Cardiac septum (tissue), 1 donor: ENCODE measurements around the gene INPP5A. TPM values are rescaled to one million over a fixed set of nuclear protein-coding genes. Genes with fewer than 3 reads are reported as not detected.

Source experiments
- DNase-seq: peaks from one replicate; pipeline ENCODE4 v3.0.0-alpha.2; 2020; ENCODE audit warnings: low spot score
- intact Hi-C: fragments of 100-400 bp; cut with DNase I; formaldehyde crosslinking; loops from one replicate; pipeline ENCODE4 v1.14.0; 2022
- total RNA-seq: library from RNA; stranded (reverse); fragmentation: NEBNext Ultra II Directional; extraction: Animal tissue kit (Norgen Biotek cat#: 25700); gene quantifications from one replicate; pipeline ENCODE4 v1.2.1, GENCODE V29; 2021
- donor health status: DM: no; HTN: no; CAD: no.

Gene INPP5A
- total RNA-seq, 1 donor from 2014 or later, result 121 TPM

DNA sequence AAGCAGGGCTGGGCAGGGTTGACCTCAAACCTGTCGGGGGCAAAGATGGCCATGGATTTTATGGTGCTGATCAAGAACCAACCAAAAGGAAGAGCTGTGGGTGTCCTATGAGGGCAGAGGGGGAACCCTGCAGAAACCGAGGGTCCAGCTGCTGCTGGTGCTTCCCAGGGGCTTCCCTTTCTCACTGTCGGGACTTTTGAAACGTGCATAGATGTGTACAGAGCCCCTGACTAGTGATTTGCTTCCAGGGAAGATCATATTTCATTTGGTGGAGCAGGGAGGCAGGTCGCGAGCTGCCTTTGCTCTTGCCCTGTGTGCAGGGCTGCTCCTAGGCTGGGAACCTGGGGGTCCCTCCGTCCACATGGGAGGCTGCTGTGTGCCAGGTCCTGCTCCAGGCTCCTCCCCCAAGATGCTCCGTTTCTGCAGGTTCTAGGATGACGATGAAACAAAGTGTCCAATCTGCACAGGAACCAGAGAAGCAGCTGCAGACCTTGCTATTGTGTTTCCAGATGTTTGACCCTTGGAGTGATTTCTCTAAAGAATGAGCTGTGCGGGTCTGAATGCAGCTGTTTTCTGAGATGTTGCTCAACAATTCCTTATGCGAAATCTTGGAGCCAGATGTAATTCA is 9.4 kb upstream of the INPP5A start:
- intact Hi-C loops, result no loop called here
- DNase-seq, result peak; percentile 44

DNA sequence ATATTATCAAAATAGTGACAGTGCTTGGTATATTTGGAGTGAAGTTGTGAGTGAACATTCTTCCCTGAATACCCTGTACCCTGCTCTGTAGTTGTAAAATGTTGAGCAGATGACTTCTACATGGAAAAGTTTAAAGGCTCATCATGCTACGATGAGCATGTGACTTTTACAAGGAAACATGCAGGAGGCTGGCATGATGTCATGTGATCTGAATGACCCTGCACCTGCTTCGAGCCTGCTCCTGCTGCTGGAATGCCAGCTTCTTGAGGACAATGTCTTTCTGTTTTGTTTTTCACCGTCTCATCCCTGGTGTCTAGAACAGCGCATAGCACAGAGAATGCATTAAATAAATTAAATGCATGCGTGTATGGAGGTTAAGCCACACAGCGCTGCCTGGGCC is 5.4 kb upstream of the INPP5A start:
- intact Hi-C loops, result no loop called here
- DNase-seq, result peak; percentile 26

DNA sequence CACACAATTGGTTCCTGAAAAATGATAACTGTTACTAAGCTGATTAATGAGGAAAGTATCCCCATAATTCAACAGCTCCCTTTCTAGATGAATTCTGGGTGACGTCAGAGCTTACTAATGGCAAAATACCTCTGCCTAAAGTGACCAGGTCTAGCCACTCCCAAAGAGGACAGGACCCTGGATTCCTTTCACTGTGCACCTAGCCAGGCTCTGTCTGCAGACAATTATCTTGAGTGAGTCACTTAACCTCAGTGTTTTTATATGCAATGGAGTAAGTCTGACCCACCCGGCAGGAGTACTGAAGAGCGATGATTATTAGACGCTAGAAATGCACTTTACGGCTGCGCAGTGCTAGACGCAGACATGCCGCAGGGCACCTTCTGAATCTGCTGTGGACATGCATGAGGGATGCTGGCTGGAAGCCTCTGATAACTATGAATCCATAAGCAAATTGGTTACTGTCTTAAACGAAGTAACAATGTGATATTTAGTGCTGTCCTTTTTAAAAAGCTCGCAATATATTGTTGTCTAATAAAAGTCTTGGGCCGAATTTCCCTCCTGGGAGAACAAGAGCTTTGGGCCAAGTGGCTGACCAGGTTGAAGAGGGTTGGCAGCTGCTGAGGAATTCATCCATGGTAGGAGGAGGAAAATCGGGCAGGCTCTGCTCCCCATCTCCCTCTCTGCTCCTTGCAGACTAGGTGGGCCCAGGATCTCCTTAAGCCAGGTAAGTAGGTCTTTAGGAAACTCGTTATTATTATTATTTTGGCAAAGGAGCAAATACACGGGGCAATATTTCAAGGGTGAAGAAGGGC is 4.6 kb upstream of the INPP5A start:
- DNase-seq, result peak; percentile 31
- intact Hi-C loops, result no loop called here

DNA sequence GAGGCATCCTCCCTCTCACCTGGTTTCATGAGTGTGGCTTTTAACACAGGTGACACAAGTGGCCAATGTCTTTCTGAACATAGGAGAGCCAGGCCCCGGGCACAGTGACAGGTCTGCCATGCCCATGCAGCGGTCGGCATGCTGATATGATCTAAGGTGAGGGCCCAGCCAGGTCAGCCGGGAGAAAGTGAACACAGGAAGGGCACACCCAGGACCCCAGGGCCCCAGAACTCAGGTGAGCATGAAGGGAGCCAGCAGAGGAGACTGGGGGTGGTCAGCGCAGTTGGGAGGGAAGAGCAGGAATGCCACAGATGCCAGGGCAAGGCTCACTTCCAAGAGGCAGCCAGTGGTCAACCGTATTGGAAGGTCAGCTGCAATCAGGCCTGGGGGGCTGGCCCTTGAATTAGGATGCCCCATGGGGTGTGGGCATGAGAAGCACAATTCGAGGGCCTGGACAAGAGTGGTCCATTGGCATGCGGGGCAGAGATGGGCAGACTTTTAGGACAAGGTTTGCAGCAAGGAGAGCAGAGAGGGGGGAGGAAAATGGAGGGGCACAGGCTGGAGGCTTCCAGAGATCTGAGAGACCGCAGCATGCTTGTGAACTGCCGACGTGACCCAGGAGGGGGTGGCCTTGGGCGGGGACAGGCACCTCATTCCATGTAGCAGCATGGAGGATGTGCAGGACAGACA is 3.9 kb upstream of the INPP5A start:
- intact Hi-C loops, result no loop called here
- peak; percentile 57 for DNase-seq

DNA sequence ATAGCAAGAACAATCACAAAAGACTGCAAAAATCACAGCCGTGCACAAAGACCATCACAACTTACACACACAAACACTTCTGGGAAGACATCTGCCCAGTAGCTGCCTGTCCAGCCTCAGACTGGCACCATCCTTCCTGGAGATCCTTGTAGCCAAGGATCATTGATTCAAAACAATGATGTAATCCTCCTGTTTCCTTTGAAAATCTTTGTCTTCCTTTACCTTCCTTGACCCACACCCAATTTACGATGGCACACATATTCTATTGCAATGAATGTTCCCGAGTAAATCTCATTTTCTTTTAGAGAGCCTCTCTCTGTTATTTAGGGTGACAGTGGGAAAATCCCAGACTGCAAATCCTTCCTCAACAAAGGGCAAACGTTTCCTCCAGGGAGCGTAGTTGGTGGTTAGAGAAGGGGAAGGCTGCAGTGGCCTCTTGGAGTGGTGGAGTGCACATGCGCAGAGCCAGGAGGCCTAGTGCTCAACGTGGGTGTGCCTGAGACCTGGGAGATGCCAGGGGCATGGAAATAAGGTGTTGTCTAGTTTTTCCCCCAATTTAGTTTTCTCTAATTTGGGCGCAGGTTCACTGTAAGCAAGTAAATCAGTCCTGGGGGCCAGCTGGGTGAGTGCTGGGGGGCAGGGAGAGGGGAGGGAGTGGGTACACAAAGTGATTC is 3.1 kb upstream of the INPP5A start:
- intact Hi-C loops, result loop anchor here (5.0 kb wide), 2 partner anchors 43 to 72 kb away; no protein-coding TSS in a partner anchor
- peak; percentile 17 for DNase-seq

DNA sequence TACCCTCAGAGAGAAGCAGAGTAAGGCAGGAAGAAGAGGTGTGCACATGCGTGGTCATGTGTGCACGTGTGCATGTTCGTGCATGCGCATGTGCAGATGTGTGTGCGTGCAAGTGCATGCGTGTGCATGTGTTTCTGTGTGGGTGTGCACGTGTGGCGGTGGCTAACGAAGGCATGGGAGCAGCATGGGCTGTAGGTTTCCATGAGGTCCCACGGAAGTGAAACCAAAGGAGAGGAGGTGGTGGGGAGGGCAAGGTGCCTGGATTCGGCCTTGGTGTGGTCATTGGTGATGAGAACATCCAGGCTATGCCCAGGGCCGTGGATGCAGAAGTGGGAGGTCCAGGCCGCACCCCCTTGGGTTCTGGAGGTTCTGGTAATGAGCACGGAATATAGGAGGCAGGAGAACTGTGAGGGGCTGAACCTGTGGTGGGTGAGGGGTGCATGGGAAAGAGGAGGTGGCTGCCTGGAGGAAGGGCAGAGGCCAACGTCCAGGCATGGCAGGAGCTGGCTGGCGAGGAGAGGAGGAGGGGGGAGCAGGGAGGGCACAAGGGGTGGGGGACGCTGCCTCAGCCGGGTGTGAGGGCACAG is 2.4 kb upstream of the INPP5A start:
- peak; percentile 63 for DNase-seq
- intact Hi-C loops, result loop anchor here (5.0 kb wide), 2 partner anchors 42 to 73 kb away; no protein-coding TSS in a partner anchor

DNA sequence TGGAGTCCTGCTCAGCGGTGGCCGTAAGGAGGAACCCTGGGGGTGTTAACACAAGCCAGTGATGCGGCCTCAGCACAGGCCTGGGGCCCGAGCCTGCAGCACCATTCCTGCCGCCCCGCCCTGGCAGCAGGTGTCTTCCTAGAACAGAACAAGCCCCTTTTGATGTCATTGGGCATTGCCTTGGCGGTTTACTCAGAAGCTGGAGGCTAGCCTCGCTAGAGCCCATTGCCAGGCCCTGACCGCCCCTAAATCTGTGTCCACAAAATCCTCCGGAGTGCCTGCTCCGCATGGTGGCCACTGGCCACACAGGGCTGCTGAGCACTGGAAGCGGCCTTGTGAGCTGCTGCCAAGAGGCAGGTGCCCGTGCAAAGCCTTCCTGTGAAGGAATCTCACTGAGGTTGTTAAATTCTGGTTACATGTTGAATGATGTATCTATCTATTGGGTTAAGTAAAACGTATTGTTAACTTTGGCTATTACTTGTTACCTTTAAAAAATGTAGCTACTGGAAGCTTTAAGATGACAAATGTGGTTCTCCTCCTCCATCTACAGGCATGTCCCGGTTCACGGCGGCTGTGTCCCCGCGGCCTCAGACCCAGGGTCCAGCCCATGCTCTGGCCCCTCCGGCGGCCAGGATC is 1.2 kb upstream of the INPP5A start:
- DNase-seq, result peak; percentile 74
- intact Hi-C loops, result loop anchor here (5.0 kb wide), 2 partner anchors 41 to 74 kb away; no protein-coding TSS in a partner anchor

DNA sequence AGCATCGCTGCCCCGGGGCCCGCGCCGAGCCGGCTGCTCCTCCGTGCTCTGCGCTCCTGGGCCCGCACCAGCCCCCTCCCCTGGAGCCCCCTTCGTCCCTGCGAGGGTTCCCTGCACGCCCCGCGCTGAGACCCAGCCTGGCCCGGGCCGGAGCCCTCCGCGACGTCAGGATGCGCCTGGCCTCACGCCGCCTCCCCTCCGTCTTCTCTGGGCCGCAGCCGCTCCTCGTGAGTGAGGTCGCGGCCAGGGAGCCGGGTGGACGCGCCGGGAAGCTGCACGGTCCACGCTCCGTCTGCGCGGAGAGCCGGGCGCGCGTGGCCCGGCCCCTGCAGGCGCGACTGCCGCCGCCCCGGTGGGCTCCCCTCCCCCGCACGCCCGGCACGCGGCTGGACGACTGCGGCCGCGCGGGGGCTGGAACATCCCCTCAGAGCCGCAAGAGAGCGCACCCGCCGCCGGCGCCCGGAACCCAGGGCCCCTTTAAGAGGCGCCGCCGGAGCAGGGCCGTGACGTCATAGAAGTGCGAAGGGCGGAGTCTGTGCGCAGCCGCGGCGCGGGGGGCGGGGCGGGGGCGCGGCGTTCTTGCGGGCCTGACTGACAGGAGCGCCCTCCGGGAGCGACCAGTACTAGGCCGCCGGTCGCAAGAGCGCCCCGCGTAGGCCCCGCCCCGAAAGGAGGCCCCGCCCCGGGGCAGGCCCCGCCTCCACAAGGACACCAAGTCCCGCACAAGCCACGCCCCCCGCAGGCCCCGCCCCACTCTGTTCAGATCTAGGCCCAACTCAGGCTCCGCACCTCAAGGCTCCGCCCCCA is 507 bp upstream of the INPP5A start:
- intact Hi-C loops, result loop anchor here (1.0 to 5.0 kb wide), 4 partner anchors 20 to 94 kb away; no protein-coding TSS in a partner anchor
- peak; percentile 100 for DNase-seq

DNA sequence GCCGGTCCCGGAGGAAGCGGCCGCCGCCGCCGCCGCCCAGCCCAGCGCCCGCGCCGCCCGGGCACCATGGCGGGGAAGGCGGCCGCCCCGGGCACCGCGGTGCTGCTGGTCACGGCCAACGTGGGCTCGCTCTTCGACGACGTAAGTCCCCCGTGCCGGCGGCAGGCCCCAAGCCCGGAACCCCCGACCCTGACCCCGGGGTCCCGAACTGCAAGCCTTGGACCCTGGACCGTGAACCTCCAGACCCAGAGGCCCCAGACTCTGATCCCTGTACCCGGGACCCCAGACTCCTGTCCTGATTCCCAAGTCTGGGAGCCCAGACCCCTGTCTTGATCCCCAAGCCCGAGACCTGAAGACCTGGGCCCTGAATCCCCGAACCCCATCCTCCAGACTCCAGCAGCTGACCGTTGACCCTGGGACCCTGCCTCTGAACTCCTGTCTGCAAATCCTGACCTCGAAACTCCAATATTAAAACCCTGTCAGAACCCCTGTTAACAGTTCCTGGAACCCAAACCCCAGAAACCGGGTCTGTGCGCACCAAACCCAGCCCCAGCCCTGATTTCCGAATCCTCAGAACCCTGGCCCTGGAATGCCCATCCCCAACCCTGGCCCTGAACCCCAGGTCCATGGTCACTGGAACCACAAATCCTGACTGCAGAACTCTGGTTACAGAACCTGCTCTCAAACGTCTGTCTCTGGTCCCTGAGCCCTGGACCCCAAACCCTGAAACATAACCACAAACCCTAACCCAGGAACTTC is 623 bp downstream of the INPP5A start:
- DNase-seq, result peak; percentile 71
- intact Hi-C loops, result loop anchor here (5.0 kb wide), 2 partner anchors 39 to 76 kb away; no protein-coding TSS in a partner anchor

DNA sequence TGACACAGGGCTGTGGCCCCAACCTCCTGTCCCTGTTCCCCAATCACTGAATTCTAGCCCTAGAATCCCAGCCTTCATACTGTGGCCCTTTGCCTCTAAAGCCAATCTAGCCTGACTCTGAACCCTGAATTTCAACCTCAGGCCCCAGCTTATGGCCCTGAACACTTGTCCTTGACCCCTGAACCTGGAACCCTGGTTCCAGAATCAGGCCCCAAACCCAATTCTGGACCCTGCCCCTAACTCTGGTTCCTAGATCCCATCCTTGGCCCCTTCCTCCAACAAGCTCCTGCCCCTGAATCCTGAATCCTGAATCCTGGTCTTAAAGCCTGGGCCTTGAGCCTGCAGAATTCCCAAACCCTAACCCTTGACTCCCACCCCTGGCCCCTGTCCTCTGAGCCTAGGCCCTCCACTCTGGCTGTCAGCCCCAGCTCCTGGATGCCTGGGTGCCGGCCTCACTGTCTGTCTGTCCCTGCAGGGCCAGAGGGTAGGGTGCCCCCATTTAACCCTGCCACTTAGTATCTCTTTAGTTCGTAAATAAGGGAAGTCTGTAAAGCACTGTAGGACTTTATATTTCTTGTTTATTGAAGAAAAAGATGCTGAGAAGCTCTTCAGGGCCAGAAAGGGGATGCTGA is 1.3 kb downstream of the INPP5A start:
- intact Hi-C loops, result loop anchor here (5.0 kb wide), 2 partner anchors 38 to 77 kb away; no protein-coding TSS in a partner anchor
- no peak for DNase-seq

DNA sequence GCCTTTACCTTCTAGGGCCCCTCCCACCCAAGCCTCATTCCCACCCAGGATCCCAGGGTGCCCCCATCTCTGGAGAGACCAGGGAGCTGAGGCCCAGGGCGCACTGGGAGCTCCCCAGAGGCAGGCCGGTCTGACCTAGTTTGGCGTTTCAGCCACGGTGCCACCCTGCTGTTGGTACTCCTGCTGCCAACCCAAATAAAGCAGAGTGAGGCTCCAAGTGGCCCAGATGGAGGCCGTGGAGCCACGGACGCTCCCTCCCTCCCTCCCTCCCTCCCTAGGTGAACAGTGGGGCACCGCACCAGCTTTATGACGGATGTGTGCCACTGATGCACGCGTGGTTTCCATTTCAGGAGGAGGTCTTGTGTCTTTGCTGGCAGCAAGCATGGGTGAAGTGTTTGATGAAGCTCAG is 1.8 kb downstream of the INPP5A start:
- intact Hi-C loops, result loop anchor here (5.0 kb wide), 2 partner anchors 38 to 77 kb away; no protein-coding TSS in a partner anchor
- no peak for DNase-seq

DNA sequence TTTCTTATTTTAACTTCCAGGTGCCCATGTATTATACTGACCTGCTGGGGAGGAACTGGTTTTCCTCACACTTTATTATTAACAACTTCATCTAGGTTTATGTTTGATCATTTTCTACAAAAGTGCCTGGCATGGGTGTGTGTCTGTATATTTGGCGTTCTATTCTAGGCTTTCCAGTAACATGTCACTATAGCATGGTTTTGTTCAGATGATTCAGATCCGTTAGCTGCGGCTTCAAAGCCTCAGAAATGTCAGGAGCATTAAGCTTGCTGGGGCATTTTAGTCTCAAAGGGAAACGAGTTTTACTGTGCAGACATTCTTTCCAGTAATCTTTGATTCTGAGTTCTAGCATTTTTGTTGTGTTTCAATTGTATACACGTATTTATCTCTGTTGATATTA is 2.3 kb downstream of the INPP5A start:
- intact Hi-C loops, result loop anchor here (5.0 kb wide), 2 partner anchors 37 to 78 kb away; no protein-coding TSS in a partner anchor
- DNase-seq, result no peak

DNA sequence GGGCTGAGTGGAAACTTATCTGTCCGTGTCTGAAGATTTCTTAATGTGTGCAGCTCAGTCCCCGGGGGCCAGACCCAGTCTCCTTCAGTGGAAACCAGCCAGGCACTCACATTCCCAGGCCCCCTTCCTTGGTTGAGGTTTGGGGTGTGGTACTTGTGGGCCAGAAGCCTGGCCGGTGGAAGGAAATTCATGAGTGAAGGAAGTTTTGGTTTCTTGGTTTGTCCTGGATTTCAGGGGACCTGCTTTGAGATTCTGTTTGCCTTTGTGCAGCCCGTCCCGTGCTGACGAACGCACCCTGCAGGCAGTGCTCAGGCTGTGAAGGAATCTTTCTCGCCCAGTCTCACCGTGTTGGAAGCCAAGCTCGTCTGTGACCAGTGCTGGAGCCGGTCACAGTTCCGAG is 2.9 kb downstream of the INPP5A start:
- intact Hi-C loops, result no loop called here
- DNase-seq, result no peak

DNA sequence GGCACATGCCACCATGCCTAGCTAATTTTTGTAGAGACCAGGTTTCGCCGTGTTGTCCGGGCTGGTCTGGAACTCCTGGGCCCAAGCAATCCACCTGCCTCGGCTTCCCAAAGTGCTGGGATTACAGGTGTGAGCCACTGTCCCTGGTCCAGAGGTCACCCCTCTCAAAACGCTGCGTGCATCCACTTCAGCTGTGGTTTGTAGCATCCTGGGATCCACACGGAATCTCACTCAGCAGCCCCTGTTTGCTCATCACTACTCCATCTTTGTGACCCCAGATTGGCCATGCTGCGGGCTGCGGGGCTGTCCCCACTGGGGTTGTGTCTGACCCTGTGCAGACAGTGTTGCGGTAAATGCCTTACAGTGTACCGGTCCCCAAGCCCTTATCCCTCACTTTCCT is 3.5 kb downstream of the INPP5A start:
- DNase-seq, result no peak
- intact Hi-C loops, result no loop called here

DNA sequence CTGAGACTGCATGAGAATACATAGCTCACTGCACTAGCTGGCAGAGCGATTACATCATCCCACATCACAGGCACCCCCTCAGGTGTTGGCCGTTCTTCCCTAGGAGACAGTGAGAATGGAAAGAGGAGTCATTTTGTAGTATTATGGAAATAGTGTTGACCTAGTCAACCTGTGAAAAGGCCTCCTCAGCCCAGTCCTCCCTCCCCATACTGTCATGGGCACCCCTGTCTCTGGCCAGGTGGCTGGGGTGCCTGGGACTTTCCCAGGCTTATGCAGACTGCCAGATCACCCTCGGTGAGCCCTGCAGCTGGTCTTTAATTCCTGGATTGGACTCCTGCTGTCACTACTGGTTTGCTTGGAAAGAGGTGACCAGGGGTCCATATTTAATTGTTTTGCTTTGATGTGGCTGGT is 4.0 kb downstream of the INPP5A start:
- no peak for DNase-seq
- intact Hi-C loops, result no loop called here

DNA sequence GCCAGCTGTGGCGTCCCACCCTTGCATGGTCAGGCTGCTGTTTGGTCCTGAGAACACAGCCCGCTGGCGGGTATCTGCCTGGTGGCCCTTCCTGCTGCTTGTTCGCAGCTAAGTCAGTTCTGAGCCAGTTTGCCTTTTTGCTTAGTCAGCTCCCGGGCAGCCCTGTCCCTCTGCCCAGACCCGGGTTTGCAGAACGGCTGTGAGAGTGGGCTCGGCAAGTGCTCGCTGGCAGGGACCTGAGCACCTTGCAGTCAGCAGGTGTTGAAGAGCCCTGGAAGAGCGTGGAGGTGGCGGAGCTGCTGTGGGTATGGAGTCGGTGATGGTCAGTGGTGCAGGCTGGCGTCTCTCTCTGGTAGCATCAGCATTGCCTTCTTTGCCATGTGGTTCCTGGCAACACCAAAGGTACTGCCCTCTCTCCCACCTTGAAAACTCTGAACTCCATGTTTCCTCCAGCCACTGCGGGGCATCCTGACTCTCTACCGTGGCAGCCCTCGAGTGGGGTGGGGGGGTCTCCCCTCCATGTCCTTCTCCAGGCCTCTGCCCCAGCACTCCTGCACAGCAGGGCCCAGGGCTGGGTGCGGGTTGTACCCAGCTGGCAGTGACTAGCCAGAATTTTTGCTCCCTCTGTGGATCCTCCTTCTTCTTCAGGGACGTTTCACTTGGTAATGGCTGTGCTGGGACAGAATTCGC is 4.6 kb downstream of the INPP5A start:
- intact Hi-C loops, result no loop called here
- DNase-seq, result no peak
